OCI-LY7 (cell line): ENCODE data around the gene KSR1. TPM values are rescaled to one million over a fixed set of nuclear protein-coding genes. Genes with fewer than 3 reads are reported as not detected.

ENCODE experiments used
- BruUV-seq: library from RNA; stranded (reverse); fragments of 400-500 nt; replicated peaks from 2 replicates; lab custom pipeline; 2021; lab: Mats Ljungman, UMichigan
- CTCF ChIA-PET: fragments of 300-600 bp; sonication (Branson Sonifier 250); formaldehyde crosslinking; loops from one replicate; lab custom pipeline; 2022; ENCODE audit warnings: antibody characterized with exemption; ENCODE audit not compliant: unreplicated experiment; lab: Charles Lee
- POLR2A ChIA-PET: fragments of 300-600 bp; sonication (Branson Sonifier 250); formaldehyde crosslinking; loops from one replicate; lab custom pipeline; 2022; ENCODE audit warnings: antibody characterized with exemption; lab: Charles Lee
- DNase-seq: peaks from one replicate; pipeline ENCODE4 v3.0.0-alpha.2; 2015; ENCODE audit warnings: low spot score
- H2AFZ ChIP-seq: fragments of 200-600 bp; sonication (generic), shearing (Covaris generic); 2 replicates; pipeline ENCODE4 v1.6.1; 2014; ENCODE audit warnings: mild to moderate bottlenecking, antibody characterized with exemption, low read length, moderate library complexity
- H3K27ac ChIP-seq: fragments of 200-600 bp; sonication (generic); 2 replicates; pipeline ENCODE4 v1.5.1; 2014; ENCODE audit warnings: mixed run types, low read depth, mild to moderate bottlenecking, moderate library complexity, low read length, inconsistent platforms; ENCODE audit not compliant: poor library complexity, severe bottlenecking
- H3K36me3 ChIP-seq: fragments of 200-600 bp; sonication (generic); 2 replicates; pipeline ENCODE4 v1.6.1; 2014; ENCODE audit warnings: mild to moderate bottlenecking, antibody characterized with exemption, low read length, moderate library complexity, mixed read lengths; ENCODE audit not compliant: insufficient read depth
- H3K4me1 ChIP-seq: fragments of 200-600 bp; sonication (generic); 2 replicates; pipeline ENCODE4 v1.5.1; 2014; ENCODE audit warnings: mild to moderate bottlenecking, low read length; ENCODE audit not compliant: insufficient read depth, poor library complexity, severe bottlenecking
- H3K4me2 ChIP-seq: fragments of 200-600 bp; sonication (generic); 2 replicates; pipeline ENCODE4 v1.6.1; 2014; ENCODE audit warnings: mild to moderate bottlenecking, low read length
- H3K4me3 ChIP-seq: fragments of 200-600 bp; sonication (generic); 2 replicates; pipeline ENCODE4 v1.5.1; 2014; ENCODE audit warnings: mild to moderate bottlenecking, low read depth, low read length; ENCODE audit not compliant: poor library complexity, severe bottlenecking
- H3K79me2 ChIP-seq: fragments of 200-600 bp; sonication (generic); 2 replicates; pipeline ENCODE4 v1.6.1; 2016; ENCODE audit warnings: low read depth, mild to moderate bottlenecking, low read length, moderate library complexity, mixed read lengths; ENCODE audit not compliant: insufficient read depth
- H3K9me2 ChIP-seq: fragments of 200-600 bp; sonication (generic); 2 replicates; pipeline ENCODE4 v1.6.1; 2016; ENCODE audit warnings: mild to moderate bottlenecking, low read length, mixed read lengths; ENCODE audit not compliant: insufficient read depth
- H3K9me3 ChIP-seq: fragments of 200-600 bp; sonication (generic); 2 replicates; pipeline ENCODE4 v1.6.1; 2014; ENCODE audit warnings: mild to moderate bottlenecking, mixed run types, low read length, mixed read lengths
- H4K20me1 ChIP-seq: fragments of 200-600 bp; sonication (generic); 2 replicates; pipeline ENCODE4 v1.6.1; 2014; ENCODE audit warnings: mild to moderate bottlenecking, antibody characterized with exemption, low read length, moderate library complexity, mixed read lengths; ENCODE audit not compliant: insufficient read depth
- CTCF ChIP-seq: fragments of 200-600 bp; sonication (generic); conservative IDR thresholded peaks from 2 replicates; pipeline ENCODE4 v1.5.1; 2014; ENCODE audit warnings: mild to moderate bottlenecking, antibody characterized with exemption, low read length, moderate library complexity, mixed read lengths
- EZH2phosphoT487 ChIP-seq: fragments of 200-600 bp; sonication (generic); IDR thresholded peaks from 2 replicates; pipeline ENCODE4 v1.6.1; 2018; ENCODE audit warnings: low read depth, borderline replicate concordance, mild to moderate bottlenecking, mixed run types, antibody characterized with exemption, low read length, moderate library complexity, mixed read lengths
- intact Hi-C: fragments of 100-400 bp; cut with micrococcal nuclease; formaldehyde crosslinking; loops from one replicate; pipeline ENCODE4 v1.10.0; 2022; ENCODE audit not compliant: unreplicated experiment
- total RNA-seq, 2 experiments: library from RNA; depleted of rRNA in 1 of 2; stranded (reverse); fragments of >200 nt in 1 of 2; shearing (Covaris generic) in 1 of 2; gene quantifications; 2 replicates each; pipeline ENCODE4 v1.2.3, GENCODE V29; 2014 to 2022

KSR1 gene
- total RNA-seq, 2 experiments from 2014 or later, result 2.2 to 4.1 TPM

GRCh38 chr17:27449988-27450387 is 6.3 kb upstream of the KSR1 start:
- Histone ChIP-seq H3K4me3 (no peak overlapping the region), H3K4me2 (no peak overlapping the region), H3K79me2 (no peaks in the 10 kb centered on the region), H3K36me3 (no peaks in the 10 kb centered on the region), H3K9me2 (no peaks in the 10 kb centered on the region), H3K9me3 (no peaks in the 10 kb centered on the region), H3K27ac (no peak overlapping the region), H2AFZ (no peak overlapping the region), H3K4me1 (no peaks in the 10 kb centered on the region), H4K20me1 (no peaks in the 10 kb centered on the region)
- BruUV-seq, result no TSS peak
- no peak for DNase-seq
- ChIA-PET POLR2A (no interaction called here), CTCF (no interaction called here)
- intact Hi-C loops, result no loop called here
- TF ChIP-seq CTCF (no peak), EZH2phosphoT487 (no peak)

GRCh38 chr17:27450416-27450815 is 5.8 kb upstream of the KSR1 start:
- no peak overlapping the region for H3K4me2 ChIP-seq
- H4K20me1 ChIP-seq, result no peaks in the 10 kb centered on the region
- CTCF ChIA-PET, result no interaction called here
- POLR2A ChIA-PET, result no interaction called here
- H3K36me3 ChIP-seq, result no peaks in the 10 kb centered on the region
- no peaks in the 10 kb centered on the region for H3K79me2 ChIP-seq
- intact Hi-C loops, result no loop called here
- no peak for DNase-seq
- no peaks in the 10 kb centered on the region for H3K4me1 ChIP-seq
- H3K27ac ChIP-seq, result no peak overlapping the region
- H3K9me3 ChIP-seq, result no peaks in the 10 kb centered on the region
- no TSS peak for BruUV-seq
- H2AFZ ChIP-seq, result no peak overlapping the region
- H3K9me2 ChIP-seq, result no peaks in the 10 kb centered on the region
- no peak overlapping the region for H3K4me3 ChIP-seq
- TF ChIP-seq CTCF, result no peak
- TF ChIP-seq EZH2phosphoT487, result no peak

DNA sequence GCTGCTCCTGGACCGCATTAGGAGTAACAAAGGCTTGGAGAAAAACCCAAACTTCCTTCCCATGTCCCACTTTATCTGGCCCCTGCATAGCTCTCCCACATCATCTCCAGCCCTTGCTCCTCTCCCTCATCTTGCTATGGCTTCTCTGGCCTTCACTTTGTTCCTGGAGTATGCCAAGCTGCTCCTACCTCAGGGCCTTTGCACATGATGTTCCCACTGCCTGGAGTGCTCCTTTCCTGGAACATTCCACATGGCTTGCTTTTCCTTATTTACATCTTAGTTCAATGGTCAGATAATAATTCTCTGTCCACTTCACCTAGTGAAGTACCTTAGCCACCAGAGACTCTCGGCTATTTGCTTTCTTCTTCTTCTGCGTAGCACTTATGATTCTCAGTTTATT is 4.3 kb upstream of the KSR1 start:
- no peaks in the 10 kb centered on the region for H4K20me1 ChIP-seq
- no peak overlapping the region for H3K27ac ChIP-seq
- CTCF ChIA-PET, result no interaction called here
- H3K79me2 ChIP-seq, result no peaks in the 10 kb centered on the region
- no peak overlapping the region for H3K4me3 ChIP-seq
- no peak for TF ChIP-seq EZH2phosphoT487
- TF ChIP-seq CTCF, result no peak
- BruUV-seq, result no TSS peak
- no peak overlapping the region for H3K4me2 ChIP-seq
- H3K9me3 ChIP-seq, result no peaks in the 10 kb centered on the region
- POLR2A ChIA-PET, result no interaction called here
- no peaks in the 10 kb centered on the region for H3K36me3 ChIP-seq
- intact Hi-C loops, result no loop called here
- no peaks in the 10 kb centered on the region for H3K9me2 ChIP-seq
- no peak overlapping the region for H2AFZ ChIP-seq
- no peak for DNase-seq
- peaks cover 2% of the 10 kb centered on the region for H3K4me1 ChIP-seq
